Osteoblast (primary cell): ENCODE data around the gene MAP3K7. TPM values are rescaled to one million over a fixed set of nuclear protein-coding genes. Genes with fewer than 3 reads are reported as not detected.
A peak's percentile ranks its signal among the peaks of the same experiment; 100 is the strongest.

ENCODE experiments used
- DNase-seq: peaks from one replicate; pipeline ENCODE4 v3.0.0; 2011; ENCODE audit warnings: low spot score, mixed read lengths; ENCODE audit not compliant: insufficient read length; ENCODE audit errors: missing footprints
- H2AFZ ChIP-seq: 2 replicates; pipeline ENCODE4 v1.6.0; 2011; ENCODE audit warnings: mild to moderate bottlenecking, low read length
- H3K27ac ChIP-seq: 2 replicates; pipeline ENCODE4 v1.5.1; 2011; ENCODE audit warnings: mild to moderate bottlenecking, low read depth, low read length, moderate library complexity
- H3K27me3 ChIP-seq: 2 replicates; pipeline ENCODE4 v1.6.0; 2012; ENCODE audit warnings: mild to moderate bottlenecking, control low read depth, inconsistent platforms, low read length, moderate library complexity; ENCODE audit not compliant: insufficient read depth
- H3K36me3 ChIP-seq: 2 replicates; pipeline ENCODE4 v1.5.1; 2011; ENCODE audit warnings: mild to moderate bottlenecking, low read length, control low read depth, moderate library complexity; ENCODE audit not compliant: insufficient read depth
- H3K4me1 ChIP-seq: 2 replicates; pipeline ENCODE4 v1.5.1; 2011; ENCODE audit warnings: mild to moderate bottlenecking, low read length, control low read depth, moderate library complexity; ENCODE audit not compliant: insufficient read depth
- H3K4me2 ChIP-seq: 2 replicates; pipeline ENCODE4 v1.6.0; 2011; ENCODE audit warnings: mild to moderate bottlenecking, low read length; ENCODE audit not compliant: insufficient read depth
- H3K4me3 ChIP-seq: fragments of 200-600 bp; sonication (generic); 3 replicates; pipeline ENCODE4 v1.5.1; 2012; ENCODE audit warnings: mild to moderate bottlenecking, low read length, inconsistent platforms; ENCODE audit not compliant: insufficient read depth
- H3K79me2 ChIP-seq: 2 replicates; pipeline ENCODE4 v1.6.0; 2012; ENCODE audit warnings: mild to moderate bottlenecking, low read length, control low read depth, inconsistent platforms; ENCODE audit not compliant: insufficient read depth
- H3K9me3 ChIP-seq: 2 replicates; pipeline ENCODE4 v1.5.1; 2011; ENCODE audit warnings: low read depth, low read length, control low read depth
- H4K20me1 ChIP-seq: 2 replicates; pipeline ENCODE4 v1.6.0; 2012; ENCODE audit warnings: mild to moderate bottlenecking, low read length, control low read depth; ENCODE audit not compliant: insufficient read depth
- CTCF ChIP-seq: IDR thresholded peaks from 2 replicates; pipeline ENCODE4 v1.5.1; 2011; ENCODE audit warnings: mild to moderate bottlenecking, low read depth, low read length, moderate library complexity; ENCODE audit errors: extremely low read depth
- total RNA-seq: library from RNA; depleted of rRNA; stranded (reverse); fragments of >200 nt; gene quantifications from 2 replicates; pipeline ENCODE4 v1.2.3, GENCODE V29; 2012

Gene MAP3K7
- total RNA-seq, 1 donor: 38.4 TPM

- H3K27ac ChIP-seq: no peak overlapping the region
- no peaks in the 10 kb centered on the region for H4K20me1 ChIP-seq
- peak; percentile 2 for DNase-seq
- TF ChIP-seq CTCF: no peak
- no peaks in the 10 kb centered on the region for H3K4me1 ChIP-seq
- no peaks in the 10 kb centered on the region for H3K9me3 ChIP-seq
- no peaks in the 10 kb centered on the region for H3K79me2 ChIP-seq
- no peak overlapping the region for H3K4me3 ChIP-seq
- no peak overlapping the region for H3K4me2 ChIP-seq
- no peak overlapping the region for H2AFZ ChIP-seq
- H3K27me3 ChIP-seq: no peaks in the 10 kb centered on the region
- H3K36me3 ChIP-seq: no peaks in the 10 kb centered on the region
These were observed 83.9 kb downstream of the MAP3K7 start for GRCh38 chr6:90502866-90503407.

GRCh38 chr6:90502381-90502780, 84.5 kb downstream of the MAP3K7 start:
- Histone ChIP-seq H3K27ac (no peak overlapping the region), H4K20me1 (no peaks in the 10 kb centered on the region), H3K9me3 (no peaks in the 10 kb centered on the region), H3K4me3 (no peak overlapping the region), H3K4me2 (no peak overlapping the region), H3K4me1 (no peaks in the 10 kb centered on the region), H3K36me3 (no peaks in the 10 kb centered on the region), H3K27me3 (no peaks in the 10 kb centered on the region), H3K79me2 (no peaks in the 10 kb centered on the region), H2AFZ (no peak overlapping the region)
- TF ChIP-seq CTCF: no peak
- DNase-seq: peak; percentile 11

- no peaks in the 10 kb centered on the region for H4K20me1 ChIP-seq
- no peak for TF ChIP-seq CTCF
- no peak overlapping the region for H2AFZ ChIP-seq
- no peak overlapping the region for H3K4me2 ChIP-seq
- no peaks in the 10 kb centered on the region for H3K36me3 ChIP-seq
- no peak overlapping the region for H3K4me3 ChIP-seq
- no peaks in the 10 kb centered on the region for H3K4me1 ChIP-seq
- no peaks in the 10 kb centered on the region for H3K9me3 ChIP-seq
- no peaks in the 10 kb centered on the region for H3K79me2 ChIP-seq
- no peak for DNase-seq
- no peak overlapping the region for H3K27ac ChIP-seq
- no peaks in the 10 kb centered on the region for H3K27me3 ChIP-seq
These were observed 86.4 kb downstream of the MAP3K7 start for GRCh38 chr6:90500458-90500857.

- H3K4me1 ChIP-seq: no peaks in the 10 kb centered on the region
- no peak overlapping the region for H3K4me2 ChIP-seq
- TF ChIP-seq CTCF: peak; percentile 13
- no peaks in the 10 kb centered on the region for H4K20me1 ChIP-seq
- no peak overlapping the region for H3K4me3 ChIP-seq
- H3K27ac ChIP-seq: no peak overlapping the region
- H3K36me3 ChIP-seq: no peaks in the 10 kb centered on the region
- no peaks in the 10 kb centered on the region for H3K9me3 ChIP-seq
- no peaks in the 10 kb centered on the region for H3K27me3 ChIP-seq
- no peak overlapping the region for H2AFZ ChIP-seq
- DNase-seq: peak; percentile 6
- no peaks in the 10 kb centered on the region for H3K79me2 ChIP-seq
These were observed 89.5 kb downstream of the MAP3K7 start for GRCh38 chr6:90497411-90497810.
